HEK293T (cell line): ENCODE results near the gene INPP5A.
"Not testable (repeated sequence)": the region's sequence is repeated elsewhere in the genome, so short reads cannot be mapped to it uniquely, and the experiment has no call there.

Experiments used
- HDGF ChIP-seq: fragments of 450-650 bp; IDR thresholded peaks from 2 replicates; pipeline ENCODE4 v1.6.1; 2017; ENCODE audit warnings: antibody characterized with exemption, borderline replicate concordance
- PKNOX1 ChIP-seq: fragments of 450-650 bp; IDR thresholded peaks from 2 replicates; pipeline ENCODE4 v1.6.1; 2016
- SP1 ChIP-seq: fragments of 450-650 bp; IDR thresholded peaks from 2 replicates; pipeline ENCODE4 v1.6.1; 2017
- ZNF384 ChIP-seq: fragments of 450-650 bp; IDR thresholded peaks from 2 replicates; pipeline ENCODE4 v1.6.1; 2016

- not testable (repeated sequence) for TF ChIP-seq HDGF, ZNF384, SP1, PKNOX1
Measured at GRCh38 chr10:132825783-132826523, 288.4 kb downstream of the INPP5A start.
